ENCODE results near the gene G6PC2. TPM values are rescaled to one million over a fixed set of nuclear protein-coding genes. Genes with fewer than 3 reads are reported as not detected.

Gene G6PC2
- total and polyA plus RNA-seq, 2 of the 8 experiments (the other 6 are each of a cell fraction or from before 2014, with no cell fraction given) = not detected

DNA sequence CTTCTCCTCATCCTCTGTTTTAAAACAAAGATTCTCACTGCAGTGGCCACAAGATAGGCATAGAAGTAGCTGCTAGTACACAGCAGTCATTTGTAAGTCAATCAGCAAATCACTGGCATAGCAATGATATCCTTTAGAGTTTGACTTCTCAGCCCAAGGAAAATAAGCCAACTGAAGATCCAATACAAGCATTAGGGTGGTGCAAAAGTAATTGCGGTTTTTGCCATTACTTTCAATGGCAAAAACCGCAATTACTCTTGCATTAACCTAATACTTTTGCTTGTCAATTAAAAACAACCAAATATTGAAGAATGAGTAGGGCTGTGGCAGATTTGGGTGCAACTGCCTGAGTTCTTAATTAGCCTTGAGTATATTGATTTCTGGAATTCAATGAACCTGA, 2.8 kb downstream of the G6PC2 start:
- no peak overlapping the region for H3K14ac ChIP-seq (ENCODE audit: insufficient read length)
- no peaks in the 10 kb centered on the region for H3K9me3 ChIP-seq (ENCODE audit: insufficient read depth in 2 of 2, low read depth in 1 of 2, low read length in 1 of 2)
- no peak overlapping the region for H3K27ac ChIP-seq (ENCODE audit: low read depth, low read length)
- H4K20me1 ChIP-seq (replicated peaks in 1 of 2; ENCODE audit: control insufficient read depth in 1 of 2, insufficient read depth in 2 of 2, low read length in 2 of 2) = no peaks in the 10 kb centered on the region
- no peak overlapping the region for H4K91ac ChIP-seq (replicated peaks; ENCODE audit: insufficient read length, low read length)
- H3K4me2 ChIP-seq (ENCODE audit: insufficient read depth in 1 of 2, low read depth in 2 of 2, low read length in 2 of 2) = no peak overlapping the region
- no peak overlapping the region for H3K4me3 ChIP-seq (ENCODE audit: extremely low read depth in 1 of 4, insufficient read depth in 2 of 4, low read depth in 3 of 4, low read length in 4 of 4)
- H3K18ac ChIP-seq (ENCODE audit: extremely low read depth, low read length) = no peak overlapping the region
- no peak overlapping the region for H2BK120ac ChIP-seq (replicated peaks; ENCODE audit: low read depth, low read length)
- 77% methylated on average over 2 of the region's 2 CpGs; no CpG with 5 or more reads in 1 of the 2 experiments for WGBS, 2 experiments (ENCODE audit: extremely low coverage in 1 of 2, insufficient coverage in 1 of 2, insufficient read length in 1 of 2, insufficient replicate concordance in 2 of 2, low coverage in 1 of 2, low lambda C conversion rate in 2 of 2, missing lambda C conversion rate in 1 of 2)
- no peak overlapping the region for H2BK15ac ChIP-seq (ENCODE audit: low read length)
- H2BK5ac ChIP-seq (ENCODE audit: low read depth, low read length) = no peak overlapping the region
- H3K4ac ChIP-seq (replicated peaks; ENCODE audit: insufficient read length, low read depth, low read length) = no peak overlapping the region
- DNase-seq (ENCODE audit: low read depth in 1 of 2, low spot score in 2 of 2) = no peak
- peaks cover 10 to 20% (median 14%) of the 10 kb centered on the region in 4 experiments; a peak in 6 of 7 replicates for H3K4me1 ChIP-seq (replicated peaks in 1 of 4; ENCODE audit: control insufficient read depth in 3 of 4, insufficient read depth in 4 of 4, low read length in 3 of 4)
- no peak for TF ChIP-seq JUND (IDR thresholded peaks at IDR 0.05; ENCODE audit: low read length)
- no peaks in the 10 kb centered on the region for H3K36me3 ChIP-seq (ENCODE audit: control insufficient read depth in 2 of 4, insufficient read depth in 4 of 4, low read length in 3 of 4)
- H3K27me3 ChIP-seq (replicated peaks in 1 of 4; ENCODE audit: control insufficient read depth in 3 of 4, extremely low read depth in 1 of 4, insufficient read depth in 3 of 4, low read length in 3 of 4) = peaks cover 0 to 2% (median 0%) of the 10 kb centered on the region in 4 experiments; a peak in 1 of 7 replicates
- ChIA-PET POLR2A (ENCODE audit: partially characterized antibody) (no interaction called here), CTCF (ENCODE audit: partially characterized antibody) (no interaction called here)
- no peak overlapping the region for H4K5ac ChIP-seq (ENCODE audit: insufficient read length, low read depth, low read length)
- no peaks in the 10 kb centered on the region for H3K23me2 ChIP-seq (ENCODE audit: low read depth, low read length)
- no peaks in the 10 kb centered on the region for H3K79me1 ChIP-seq (ENCODE audit: low read depth, low read length)
- no peak overlapping the region for H4K8ac ChIP-seq (ENCODE audit: extremely low read depth, insufficient read depth, low read length)
- no peak for FAIRE-seq
- no peak overlapping the region for H3K9ac ChIP-seq (replicated peaks in 1 of 4; ENCODE audit: extremely low read depth in 1 of 4, low read depth in 3 of 4, low read length in 3 of 4)
- no peak overlapping the region for H2AFZ ChIP-seq (ENCODE audit: low read length)
- H2BK20ac ChIP-seq (ENCODE audit: low read length) = no peak overlapping the region
- no peaks in the 10 kb centered on the region for H3K79me2 ChIP-seq (ENCODE audit: control insufficient read depth in 1 of 2, insufficient read depth in 2 of 2, low read length in 2 of 2)
- H2AK5ac ChIP-seq (ENCODE audit: low read depth, low read length) = no peak overlapping the region
- no peak overlapping the region for H3K23ac ChIP-seq (ENCODE audit: insufficient read length)
- H2BK12ac ChIP-seq (ENCODE audit: low read depth, low read length) = no peak overlapping the region
- no peak overlapping the region for H3K56ac ChIP-seq (replicated peaks; ENCODE audit: insufficient read length, low read depth, low read length)
